GM23248 (cell line): Measurements from ENCODE around the gene SIPA1L3. TPM values are rescaled to one million over a fixed set of nuclear protein-coding genes. Genes with fewer than 3 reads are reported as not detected.

Source experiments
- DNase-seq: peaks from one replicate; pipeline ENCODE4 v3.0.0-alpha.2; 2015
- H2AFZ ChIP-seq: fragments of 200-600 bp; sonication (generic); 2 replicates; pipeline ENCODE4 v1.6.1; 2016; ENCODE audit warnings: antibody characterized with exemption
- H3F3A ChIP-seq: fragments of 200-600 bp; sonication (generic); 2 replicates; pipeline ENCODE4 v1.6.1; 2016; ENCODE audit warnings: mild to moderate bottlenecking, antibody characterized with exemption, mixed run types; ENCODE audit not compliant: insufficient read depth
- H3K27ac ChIP-seq: fragments of 200-600 bp; sonication (generic); 2 replicates; pipeline ENCODE4 v1.5.1; 2016; ENCODE audit warnings: mild to moderate bottlenecking
- H3K27me3 ChIP-seq: fragments of 200-600 bp; sonication (generic); replicated peaks from 2 replicates; pipeline ENCODE4 v1.6.1; 2016; ENCODE audit warnings: mild to moderate bottlenecking; ENCODE audit not compliant: insufficient read depth
- H3K36me3 ChIP-seq: fragments of 200-600 bp; sonication (generic); 2 replicates; pipeline ENCODE4 v1.6.1; 2016; ENCODE audit warnings: low read depth, mild to moderate bottlenecking
- H3K4me1 ChIP-seq: fragments of 200-600 bp; sonication (generic); 2 replicates; pipeline ENCODE4 v1.6.1; 2016; ENCODE audit warnings: mild to moderate bottlenecking; ENCODE audit not compliant: insufficient read depth
- H3K4me2 ChIP-seq: fragments of 200-600 bp; sonication (generic); one replicate; pipeline ENCODE4 v1.6.1; 2016; ENCODE audit warnings: mild to moderate bottlenecking; ENCODE audit not compliant: unreplicated experiment
- H3K4me3 ChIP-seq: fragments of 200-600 bp; sonication (generic); 2 replicates; pipeline ENCODE4 v1.5.1; 2016; ENCODE audit warnings: mild to moderate bottlenecking
- H3K79me2 ChIP-seq: fragments of 200-600 bp; sonication (generic); 2 replicates; pipeline ENCODE4 v1.6.1; 2016; ENCODE audit warnings: mild to moderate bottlenecking; ENCODE audit not compliant: insufficient read depth
- H3K9ac ChIP-seq: fragments of 200-600 bp; sonication (generic); 2 replicates; pipeline ENCODE4 v1.6.1; 2016; ENCODE audit warnings: mild to moderate bottlenecking
- H3K9me2 ChIP-seq: fragments of 200-600 bp; sonication (generic); 2 replicates; pipeline ENCODE4 v1.6.1; 2016; ENCODE audit warnings: mixed run types, mild to moderate bottlenecking, moderate library complexity; ENCODE audit not compliant: insufficient read depth
- H3K9me3 ChIP-seq: fragments of 200-600 bp; sonication (generic); one replicate; pipeline ENCODE4 v1.6.1; 2017; ENCODE audit warnings: low read depth
- H4K20me1 ChIP-seq: fragments of 200-600 bp; sonication (generic); 2 replicates; pipeline ENCODE4 v1.6.0; 2016; ENCODE audit not compliant: insufficient read depth
- EZH2 ChIP-seq: fragments of 200-600 bp; sonication (generic); IDR thresholded peaks from 2 replicates; pipeline ENCODE4 v1.6.1; 2018; ENCODE audit warnings: antibody characterized with exemption, mild to moderate bottlenecking; ENCODE audit not compliant: insufficient read depth, poor library complexity, severe bottlenecking
- EZH2phosphoT487 ChIP-seq: fragments of 200-600 bp; sonication (generic); IDR thresholded peaks from 2 replicates; pipeline ENCODE4 v1.6.1; 2018; ENCODE audit warnings: antibody characterized with exemption, moderate library complexity, mild to moderate bottlenecking, low read depth; ENCODE audit not compliant: insufficient read depth
- WGBS, 2 experiments: methylation state at CpG; one replicate each; pipeline ENCODE4 v1.1.6; 2015 to 2017; ENCODE audit warnings: low lambda C conversion rate in 2 of 2, low coverage in 1 of 2; ENCODE audit errors: missing lambda C conversion rate in 2 of 2; 5-methylcytosine and 5-hydroxymethylcytosine counted together
- in situ Hi-C: fragments of 300-500 bp; cut with MboI; formaldehyde crosslinking; loops from 2 replicates; pipeline ENCODE4 v1.15.0; 2020
- polyA plus RNA-seq: library from polyadenylated mRNA; unstranded; fragments of >200 nt; fragmentation: Nextera tagmentation; extraction: Ambion mirVana; gene quantifications from 2 replicates; pipeline ENCODE4 v1.2.1, GENCODE V29; 2016
- total RNA-seq: library from RNA; depleted of rRNA; stranded (reverse); fragments of >200 nt; shearing (Covaris generic); gene quantifications from 2 replicates; pipeline ENCODE4 v1.2.3, GENCODE V29; 2014

Gene SIPA1L3
- total and polyA plus RNA-seq, 2 experiments from 2014 or later = 3.7 to 12.1 TPM

GRCh38 chr19:37877147-37877546 lies 29.9 kb upstream of the SIPA1L3 start:
- in situ Hi-C loops = no loop called here
- Histone ChIP-seq H3K4me1 (no peaks in the 10 kb centered on the region), H3K4me3 (no peak overlapping the region), H3K4me2 (no peak overlapping the region), H3K27me3 (no peaks in the 10 kb centered on the region), H3K9me3 (no peaks in the 10 kb centered on the region), H3K9ac (no peak overlapping the region), H3K79me2 (no peaks in the 10 kb centered on the region), H3F3A (no peaks in the 10 kb centered on the region), H2AFZ (no peak overlapping the region), H3K36me3 (no peaks in the 10 kb centered on the region), H3K27ac (no peak overlapping the region), H4K20me1 (no peaks in the 10 kb centered on the region), H3K9me2 (no peaks in the 10 kb centered on the region)
- no peak for TF ChIP-seq EZH2phosphoT487
- TF ChIP-seq EZH2 = no peak
- no peak for DNase-seq
- WGBS, 2 experiments = 40 to 41% methylated on average over 3 of the region's 3 CpGs

- Histone ChIP-seq H3K27me3 (peaks cover 31% of the 10 kb centered on the region), H3K4me1 (no peaks in the 10 kb centered on the region), H3K9me2 (no peaks in the 10 kb centered on the region), H3K4me3 (no peak overlapping the region), H2AFZ (no peak overlapping the region), H3F3A (no peaks in the 10 kb centered on the region), H4K20me1 (no peaks in the 10 kb centered on the region), H3K9ac (no peak overlapping the region), H3K36me3 (no peaks in the 10 kb centered on the region), H3K27ac (no peak overlapping the region), H3K79me2 (no peaks in the 10 kb centered on the region), H3K4me2 (no peak overlapping the region), H3K9me3 (no peaks in the 10 kb centered on the region)
- in situ Hi-C loops = no loop called here
- TF ChIP-seq EZH2phosphoT487 (no peak), EZH2 (no peak)
- no peak for DNase-seq
- 21 to 36% methylated on average over 1 of the region's 1 CpG for WGBS, 2 experiments
Measured at GRCh38 chr19:37885392-37885791, 21.6 kb upstream of the SIPA1L3 start.

GRCh38 chr19:37886571-37886970 lies 20.4 kb upstream of the SIPA1L3 start:
- H3K4me1 ChIP-seq = no peaks in the 10 kb centered on the region
- no peaks in the 10 kb centered on the region for H3K9me3 ChIP-seq
- TF ChIP-seq EZH2 (no peak), EZH2phosphoT487 (no peak)
- H3K79me2 ChIP-seq = no peaks in the 10 kb centered on the region
- no peaks in the 10 kb centered on the region for H3K9me2 ChIP-seq
- H3F3A ChIP-seq = no peaks in the 10 kb centered on the region
- H3K27ac ChIP-seq = no peak overlapping the region
- in situ Hi-C loops = no loop called here
- WGBS, 2 experiments = 17% methylated on average over 1 of the region's 1 CpG
- H2AFZ ChIP-seq = no peak overlapping the region
- peaks cover 34% of the 10 kb centered on the region for H3K27me3 ChIP-seq
- no peaks in the 10 kb centered on the region for H4K20me1 ChIP-seq
- DNase-seq = no peak
- no peak overlapping the region for H3K4me3 ChIP-seq
- H3K4me2 ChIP-seq = no peak overlapping the region
- no peak overlapping the region for H3K9ac ChIP-seq
- no peaks in the 10 kb centered on the region for H3K36me3 ChIP-seq

- no peak overlapping the region for H3K27ac ChIP-seq
- no peaks in the 10 kb centered on the region for H3K9me2 ChIP-seq
- no peaks in the 10 kb centered on the region for H3K4me1 ChIP-seq
- DNase-seq = no peak
- in situ Hi-C loops = loop anchor here (10.0 kb wide), 1 partner anchor 341 kb away; no protein-coding TSS in a partner anchor
- no peak for TF ChIP-seq EZH2
- no peak for TF ChIP-seq EZH2phosphoT487
- H3K9ac ChIP-seq = no peak overlapping the region
- no peaks in the 10 kb centered on the region for H3K9me3 ChIP-seq
- no peak overlapping the region for H3K4me3 ChIP-seq
- H3K36me3 ChIP-seq = no peaks in the 10 kb centered on the region
- H2AFZ ChIP-seq = no peak overlapping the region
- no peaks in the 10 kb centered on the region for H3K79me2 ChIP-seq
- no peaks in the 10 kb centered on the region for H3F3A ChIP-seq
- peaks cover 25% of the 10 kb centered on the region for H3K27me3 ChIP-seq
- no peaks in the 10 kb centered on the region for H4K20me1 ChIP-seq
- WGBS, 2 experiments = 49 to 51% methylated on average over 11 of the region's 11 CpGs
- H3K4me2 ChIP-seq = no peak overlapping the region
Measured at GRCh38 chr19:37893845-37894575, 13.0 kb upstream of the SIPA1L3 start.
